Measurements from ENCODE around the gene LHFPL2.
A peak's percentile ranks its signal among the peaks of the same experiment; 100 is the strongest.
"Not testable (repeated sequence)": the region's sequence is repeated elsewhere in the genome, so short reads cannot be mapped to it uniquely, and the experiment has no call there.

LHFPL2 gene, protein sequence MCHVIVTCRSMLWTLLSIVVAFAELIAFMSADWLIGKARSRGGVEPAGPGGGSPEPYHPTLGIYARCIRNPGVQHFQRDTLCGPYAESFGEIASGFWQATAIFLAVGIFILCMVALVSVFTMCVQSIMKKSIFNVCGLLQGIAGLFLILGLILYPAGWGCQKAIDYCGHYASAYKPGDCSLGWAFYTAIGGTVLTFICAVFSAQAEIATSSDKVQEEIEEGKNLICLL

GRCh38 chr5:78648359-78649210 lies at the start of gene LHFPL2:
Gene LHFPL2, minus strand, starts transcription at chr5:78648772. Its CDS starts 138,559 bp downstream, at chr5:78510213.
- DNase-seq (ENCODE audit: low read depth) = no peak

DNA sequence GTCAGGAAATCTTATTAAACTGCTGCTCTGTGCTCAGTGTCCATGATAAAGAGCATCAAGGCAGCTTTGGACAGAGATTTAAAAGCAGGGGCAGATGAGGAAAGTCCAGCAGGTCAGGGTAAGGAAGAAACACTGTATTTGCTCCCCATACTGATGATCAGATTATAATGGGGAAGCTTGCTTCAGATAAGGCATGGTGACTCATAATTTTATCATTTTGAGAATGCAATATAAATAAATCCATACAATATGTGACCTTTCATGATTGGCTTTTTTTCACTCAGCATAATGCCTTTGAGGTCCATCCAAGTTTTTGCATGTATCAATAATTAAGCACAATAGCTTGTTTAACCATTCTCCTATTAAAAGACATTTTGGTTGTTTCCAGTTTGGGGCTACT lies 48.1 kb upstream of the LHFPL2 start:
- DNase-seq (ENCODE audit: low read depth) = no peak

- DNase-seq (ENCODE audit: low read depth) = not testable (repeated sequence)
These were observed 47.5 kb upstream of the LHFPL2 start for GRCh38 chr5:78696052-78696451.

- no peak for DNase-seq (ENCODE audit: low read depth)
These were observed 44.8 kb upstream of the LHFPL2 start for GRCh38 chr5:78693339-78693738.

GRCh38 chr5:78691084-78691960 lies 42.8 kb upstream of the LHFPL2 start:
- DNase-seq (ENCODE audit: low read depth) = no peak

- DNase-seq (ENCODE audit: low read depth) = no peak
These were observed 41.8 kb upstream of the LHFPL2 start for GRCh38 chr5:78690253-78690972.

- no peak for DNase-seq (ENCODE audit: low read depth)
These were observed 41.1 kb upstream of the LHFPL2 start for GRCh38 chr5:78689540-78690252.

GRCh38 chr5:78687514-78687913 lies 38.9 kb upstream of the LHFPL2 start:
- not testable (repeated sequence) for DNase-seq (ENCODE audit: low read depth)

- DNase-seq (ENCODE audit: low read depth) = not testable (repeated sequence)
These were observed 35.3 kb upstream of the LHFPL2 start for GRCh38 chr5:78683905-78684304.

DNA sequence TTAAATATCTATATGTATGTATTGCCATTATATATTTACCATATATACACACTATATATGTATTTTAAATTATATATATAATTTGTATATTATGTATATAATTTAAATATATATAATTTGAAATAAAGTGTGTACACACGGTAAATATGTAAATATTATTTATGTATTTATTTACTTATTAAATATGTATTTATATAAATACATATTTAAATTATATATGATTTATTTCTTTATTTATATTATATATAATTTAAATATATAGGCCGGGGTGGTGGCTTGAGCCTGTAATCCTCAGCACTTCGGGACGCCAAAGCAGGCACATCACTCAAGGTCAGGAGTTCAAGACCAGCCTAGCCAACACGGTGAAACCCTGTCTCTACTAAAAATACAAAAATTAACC lies 31.3 kb upstream of the LHFPL2 start:
- DNase-seq (ENCODE audit: low read depth) = no peak

DNA sequence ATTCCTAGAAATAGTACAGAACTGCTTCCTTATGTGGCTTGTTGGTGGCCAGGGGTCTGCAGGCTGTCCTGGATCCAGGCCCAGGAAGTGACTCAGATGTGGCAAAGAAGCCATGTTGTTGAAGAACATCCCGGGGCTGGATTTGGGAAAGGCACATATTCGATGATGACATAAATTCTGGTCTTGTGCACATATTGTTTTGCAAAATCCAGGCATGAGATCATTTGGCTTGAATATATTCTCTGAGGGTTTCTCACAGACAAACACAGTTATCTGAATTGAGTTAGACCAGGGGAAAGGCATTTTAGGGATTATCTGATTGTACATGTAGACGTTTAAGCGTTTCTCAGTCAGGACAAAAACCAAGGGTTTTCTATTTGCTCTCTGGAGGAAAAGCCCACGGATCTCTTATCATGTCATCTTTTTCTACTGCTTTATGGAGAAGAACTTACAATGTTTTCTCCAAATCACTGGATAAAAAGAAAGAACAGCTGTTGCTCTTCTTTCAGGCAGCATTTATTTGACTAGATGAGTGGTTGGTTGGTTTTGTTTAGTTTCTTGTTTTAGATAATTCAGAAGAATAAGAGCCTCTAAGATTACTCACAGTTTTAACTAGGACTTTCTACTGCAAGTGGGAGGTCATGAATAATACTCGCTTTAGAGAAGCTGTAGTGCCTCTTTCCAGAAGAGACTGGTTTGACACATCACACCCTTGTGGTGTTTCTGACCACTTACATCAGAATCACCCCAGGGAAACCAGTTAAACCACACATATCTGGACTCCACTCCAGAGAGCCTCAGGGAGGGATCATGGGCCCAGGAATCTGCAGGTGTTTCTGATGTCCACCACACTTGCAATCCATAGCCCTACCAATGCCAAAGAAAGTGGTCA lies 29.5 kb upstream of the LHFPL2 start:
- peak; percentile 91 for DNase-seq (ENCODE audit: low read depth)

GRCh38 chr5:78675956-78676730 lies 27.6 kb upstream of the LHFPL2 start:
- DNase-seq (ENCODE audit: low read depth) = no peak

DNA sequence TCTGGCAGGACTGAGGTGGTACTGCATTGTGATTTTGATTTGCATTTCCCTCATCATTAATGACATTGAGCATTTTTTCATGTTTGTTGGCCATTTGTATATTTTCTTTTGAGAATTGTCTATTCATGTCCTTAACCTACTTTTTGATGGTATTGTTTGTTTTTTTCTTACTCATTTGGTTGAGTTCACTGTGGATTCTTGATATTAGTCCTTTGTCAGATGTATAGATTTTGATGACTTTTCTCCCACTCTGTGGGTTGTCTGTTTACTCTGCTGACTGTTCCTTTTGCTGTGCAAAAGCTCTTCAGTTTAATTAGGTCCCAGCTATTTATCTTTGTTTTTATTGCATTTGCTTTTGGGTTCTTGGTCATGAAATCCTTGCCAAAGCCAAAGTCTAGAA lies 25.3 kb upstream of the LHFPL2 start:
- not testable (repeated sequence) for DNase-seq (ENCODE audit: low read depth)

DNA sequence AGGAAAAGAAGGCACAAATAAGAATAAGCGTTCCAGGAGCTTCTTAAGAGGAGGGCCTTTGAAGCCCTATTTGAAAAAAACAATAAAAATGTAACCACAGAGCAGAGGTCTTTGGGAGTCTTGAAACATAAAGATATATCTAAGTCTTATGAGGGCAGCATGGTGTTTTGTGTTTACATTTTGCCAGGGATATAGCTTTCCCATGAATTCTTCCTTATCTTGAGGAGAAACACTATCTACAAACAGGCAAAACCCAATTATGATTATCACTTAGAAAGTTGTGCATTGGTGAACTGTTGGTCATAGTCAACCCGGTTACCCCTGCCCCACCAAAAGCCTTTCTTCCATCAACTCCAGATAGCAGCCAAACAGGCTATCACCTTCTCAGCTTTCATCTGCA lies 23.6 kb upstream of the LHFPL2 start:
- DNase-seq (ENCODE audit: low read depth) = no peak

DNA sequence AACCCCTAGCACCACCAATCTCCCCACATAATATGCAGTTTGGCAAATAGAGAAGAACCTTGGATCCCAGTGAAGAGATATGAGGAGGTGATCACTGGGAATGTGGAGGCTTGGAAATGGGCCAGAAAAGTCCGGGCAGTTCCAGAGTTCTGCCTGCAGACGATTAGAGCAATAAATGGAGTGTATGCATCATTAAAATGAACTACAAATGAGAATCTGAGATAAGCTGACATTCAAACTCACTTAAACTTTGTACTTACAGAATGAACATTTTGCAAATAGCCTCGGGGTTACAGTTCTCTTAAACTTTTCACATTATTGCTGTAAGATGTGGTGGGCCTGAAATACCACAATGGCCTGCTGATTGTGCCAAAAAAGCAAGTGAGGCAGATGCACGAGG lies 23.0 kb upstream of the LHFPL2 start:
- no peak for DNase-seq (ENCODE audit: low read depth)

GRCh38 chr5:78670701-78671269 lies 22.2 kb upstream of the LHFPL2 start:
- no peak for DNase-seq (ENCODE audit: low read depth)

DNA sequence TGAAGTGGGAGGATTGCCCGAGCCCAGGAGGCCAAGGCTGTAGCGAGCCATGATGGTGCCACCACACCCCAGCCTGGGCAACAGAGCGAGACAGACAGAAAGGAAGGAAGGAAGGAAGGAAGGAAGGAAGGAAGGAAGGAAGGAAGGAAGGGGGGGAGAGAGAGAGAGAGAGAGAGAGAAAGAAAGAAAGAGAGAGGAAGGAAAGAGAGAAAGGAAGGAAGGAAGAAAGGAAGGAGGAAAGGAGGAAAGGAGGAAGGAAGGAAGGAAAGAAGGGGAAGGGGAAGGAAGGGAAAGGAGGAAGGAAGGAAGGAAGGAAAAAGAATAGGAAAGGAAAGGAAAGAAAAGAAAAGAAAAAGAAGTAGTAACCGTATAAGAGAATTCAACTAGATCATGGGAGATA lies 20.8 kb upstream of the LHFPL2 start:
- DNase-seq (ENCODE audit: low read depth) = no peak

DNA sequence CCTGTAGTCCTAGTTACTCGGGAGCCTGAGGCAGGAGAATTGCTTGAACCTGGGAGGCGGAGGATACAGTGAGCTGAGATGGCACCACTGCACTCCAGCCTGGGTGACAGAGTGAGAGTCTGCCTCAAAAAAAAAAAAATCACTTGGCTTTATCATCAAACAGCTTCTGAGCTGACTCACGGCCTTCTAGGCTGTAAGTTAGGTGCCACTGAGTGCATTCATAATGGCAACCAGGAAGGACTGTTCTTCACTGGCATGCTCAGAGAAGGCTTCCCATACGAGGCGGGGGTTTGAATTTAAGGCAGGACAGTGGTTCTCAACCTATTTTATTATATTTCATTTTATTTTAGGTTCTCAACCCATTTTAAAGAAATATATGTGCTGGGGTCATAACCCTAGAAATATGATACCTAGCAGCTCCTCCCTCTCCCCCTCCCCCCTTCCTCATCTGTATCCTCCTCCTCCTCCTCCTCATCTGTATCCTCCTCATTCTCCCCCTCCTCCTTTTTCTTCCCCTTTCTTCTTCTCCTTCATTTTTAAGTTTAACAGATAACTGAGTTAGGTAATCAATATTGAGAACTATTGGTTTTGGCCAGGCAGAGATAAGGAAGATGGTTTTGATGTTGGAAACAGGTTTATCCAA lies 19.0 kb upstream of the LHFPL2 start:
- no peak for DNase-seq (ENCODE audit: low read depth)
